K562 (cell line): ENCODE data around the gene PPP4C. TPM values are rescaled to one million over a fixed set of nuclear protein-coding genes. Genes with fewer than 3 reads are reported as not detected.
A peak's percentile ranks its signal among the peaks of the same experiment; 100 is the strongest.

Experiments used
- ATF3 ChIP-seq, 2 experiments: fragments of 450-650 bp in 1 of 2; sonication (generic) in 1 of 2; formaldehyde crosslinking in 1 of 2; IDR thresholded peaks in 1 of 2; conservative IDR thresholded peaks in 1 of 2; 2 replicates each; pipeline versions ENCODE4 v1.6.1 to v1.8.1; 2016 to 2023; ENCODE audit warnings: mild to moderate bottlenecking in 2 of 2, moderate library complexity in 2 of 2, inconsistent platforms in 1 of 2, missing genetic modification reagents in 1 of 2
- CBX2 ChIP-seq: fragments of 200-600 bp; sonication (generic); IDR thresholded peaks from one replicate; pipeline ENCODE4 v1.6.1; 2012; ENCODE audit warnings: mild to moderate bottlenecking, low read length, inconsistent platforms; ENCODE audit not compliant: insufficient read depth, poor library complexity, severe bottlenecking
- FUS ChIP-seq: fragments of 200-400 bp; formaldehyde crosslinking; optimal IDR thresholded peaks from 2 replicates; pipeline ENCODE3; 2017; ENCODE audit warnings: low read depth, low read length
- GABPB1 ChIP-seq: sonication (generic); formaldehyde crosslinking; IDR thresholded peaks from 2 replicates; pipeline ENCODE4 v1.8.0; 2022; ENCODE audit warnings: mild to moderate bottlenecking, missing genetic modification reagents
- ILF3 ChIP-seq: fragments of 450-650 bp; IDR thresholded peaks from 2 replicates; pipeline ENCODE4 v1.6.1; 2018; ENCODE audit warnings: antibody characterized with exemption, mild to moderate bottlenecking, moderate library complexity, borderline replicate concordance
- NR4A1 ChIP-seq, 2 experiments: fragments of 250-450 bp in 1 of 2; fragments of 450-650 bp in 1 of 2; sonication (Bioruptor Pico) in 1 of 2; IDR thresholded peaks; 2 replicates each; pipeline versions ENCODE4 v1.4.0 to v1.6.1; 2016 to 2020; ENCODE audit warnings: mild to moderate bottlenecking in 2 of 2, missing compliant biosample characterization in 1 of 2, missing genetic modification characterization in 1 of 2, moderate library complexity in 1 of 2
- SIX5 ChIP-seq, 2 experiments: IDR thresholded peaks; 2 replicates each; pipeline ENCODE4 v1.6.1; 2011; ENCODE audit warnings: low read length in 2 of 2, borderline replicate concordance in 1 of 2, low read depth in 1 of 2, mild to moderate bottlenecking in 1 of 2, moderate library complexity in 1 of 2; ENCODE audit not compliant: insufficient read depth in 1 of 2
- SNIP1 ChIP-seq: fragments of 450-650 bp; IDR thresholded peaks from 2 replicates; pipeline ENCODE4 v1.7.1; 2017; ENCODE audit warnings: low read depth, mild to moderate bottlenecking
- SRF ChIP-seq, 2 experiments: fragments of 250-450, 450-650 bp in 1 of 2; sonication (Bioruptor Pico) in 1 of 2; sonication (generic) in 1 of 2; formaldehyde crosslinking; IDR thresholded peaks; 2 replicates each; pipeline versions ENCODE4 v1.5.0 to v1.5.1; 2020 to 2022; ENCODE audit warnings: mild to moderate bottlenecking in 1 of 2, missing genetic modification reagents in 1 of 2
- ZFP91 ChIP-seq: sonication (generic); formaldehyde crosslinking; IDR thresholded peaks from 2 replicates; pipeline ENCODE4 v1.8.0; 2022; ENCODE audit warnings: mild to moderate bottlenecking, missing genetic modification reagents
- ZNF146 ChIP-seq: IDR thresholded peaks from one replicate; pipeline ENCODE4 v1.6.1; 2018; ENCODE audit warnings: missing compliant biosample characterization; ENCODE audit not compliant: unreplicated experiment
- ZZZ3 ChIP-seq: fragments of 450-650 bp; IDR thresholded peaks from 2 replicates; pipeline ENCODE4 v1.6.1; 2016; ENCODE audit warnings: antibody characterized with exemption, mild to moderate bottlenecking, moderate library complexity
- polyA plus RNA-seq, 8 experiments: library from polyadenylated mRNA; depleted of rRNA in 4 of 8; stranded (reverse) in 5 of 8; unstranded in 3 of 8; fragments of >200 nt; fragmentation: Nextera tagmentation in 2 of 8; fragmentation: Illumina TruSeq in 1 of 8; extraction: Ambion mirVana in 2 of 8; extraction: Trizol in 1 of 8; gene quantifications; 2 replicates each; pipeline versions ENCODE4 v1.2.1 to v1.2.3, GENCODE V29; 2011 to 2014; ENCODE audit warnings: inconsistent platforms in 1 of 8, missing spikeins in 1 of 8
- total RNA-seq, 7 experiments: library from RNA; depleted of rRNA in 6 of 7; stranded (reverse); fragments of >200 nt in 6 of 7; fragmentation: Illumina TruSeq in 2 of 7; extraction: Trizol in 2 of 7; gene quantifications; 2 replicates each; pipeline versions ENCODE4 v1.2.1 to v1.2.3, GENCODE V29; 2011 to 2021; ENCODE audit warnings: low replicate concordance in 1 of 7
- TF ChIP-seq, protein P1 (sequence below): fragments of 450-650 bp; formaldehyde crosslinking; conservative IDR thresholded peaks from 2 replicates; pipeline ENCODE4 v1.4.0; 2022; ENCODE audit warnings: mild to moderate bottlenecking, missing genetic modification characterization
- TF ChIP-seq, protein P2 (sequence below): fragments of 450-650 bp; IDR thresholded peaks from 2 replicates; pipeline ENCODE4 v1.6.1; 2016; ENCODE audit warnings: low read depth

The PPP4C gene
- total and polyA plus RNA-seq, 9 of the 15 experiments (the other 6 are each of a cell fraction or from before 2014, with no cell fraction given), result 3.5 to 183 (median 131) TPM

DNA sequence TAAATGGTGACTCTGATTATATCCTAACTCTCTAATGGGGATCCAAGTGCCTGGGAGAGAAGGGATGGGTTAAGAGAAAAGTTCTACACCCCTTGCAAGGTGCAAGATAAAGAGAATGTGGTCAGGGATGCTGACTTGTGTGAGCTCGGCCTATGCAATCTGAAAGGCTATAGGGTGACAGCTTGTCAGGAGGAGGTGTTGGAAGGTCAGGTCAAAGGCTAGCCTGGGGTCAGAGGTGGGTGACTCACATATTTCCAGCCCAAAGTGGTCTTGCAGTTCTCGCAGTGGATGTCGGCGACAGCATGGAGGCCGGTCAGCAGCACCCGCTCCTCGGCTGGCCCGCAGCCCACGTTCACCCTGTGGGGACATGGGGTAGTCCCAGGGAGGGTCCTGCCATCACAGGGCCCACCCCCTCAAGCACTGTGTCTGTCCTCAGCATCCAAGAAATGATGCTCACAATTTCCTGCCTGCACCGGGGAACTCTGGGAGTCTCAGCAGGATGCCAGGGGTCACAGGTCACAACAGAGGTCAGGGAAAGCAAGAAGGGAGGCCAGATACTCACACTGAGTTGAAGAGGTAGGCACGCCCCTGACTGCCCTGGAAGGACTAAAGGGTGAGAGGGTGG, 18.9 kb downstream of the PPP4C start (continued):
- no peak for TF ChIP-seq ZFP91 (CRISPR knock-in tag)
- TF ChIP-seq FUS, result no peak
- peak; percentile 68 for TF ChIP-seq ATF3 (IDR thresholded peaks at IDR 0.05)
- TF ChIP-seq ATF3 (CRISPR knock-in tag; conservative IDR thresholded peaks at IDR 0.05), result no peak
- TF ChIP-seq GABPB1 (CRISPR knock-in tag), result no peak
- no peak for TF ChIP-seq ZZZ3
- no peak for TF ChIP-seq SIX5 (IDR thresholded peaks at IDR 0.05; ENCODE audit: borderline replicate concordance in 1 of 2, insufficient read depth in 1 of 2, low read depth in 1 of 2, low read length in 2 of 2)
- TF ChIP-seq SNIP1, result no peak
- no peak for TF ChIP-seq CBX2
- TF ChIP-seq NR4A1 (CRISPR knock-in tag; IDR thresholded peaks at IDR 0.05), result no peak
- TF ChIP-seq NR4A1 (tag; IDR thresholded peaks at IDR 0.05), result no peak
- TF ChIP-seq ZNF146 (CRISPR knock-in tag), result no peak
- TF ChIP-seq, protein P1, sequence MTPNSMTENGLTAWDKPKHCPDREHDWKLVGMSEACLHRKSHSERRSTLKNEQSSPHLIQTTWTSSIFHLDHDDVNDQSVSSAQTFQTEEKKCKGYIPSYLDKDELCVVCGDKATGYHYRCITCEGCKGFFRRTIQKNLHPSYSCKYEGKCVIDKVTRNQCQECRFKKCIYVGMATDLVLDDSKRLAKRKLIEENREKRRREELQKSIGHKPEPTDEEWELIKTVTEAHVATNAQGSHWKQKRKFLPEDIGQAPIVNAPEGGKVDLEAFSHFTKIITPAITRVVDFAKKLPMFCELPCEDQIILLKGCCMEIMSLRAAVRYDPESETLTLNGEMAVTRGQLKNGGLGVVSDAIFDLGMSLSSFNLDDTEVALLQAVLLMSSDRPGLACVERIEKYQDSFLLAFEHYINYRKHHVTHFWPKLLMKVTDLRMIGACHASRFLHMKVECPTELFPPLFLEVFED (CRISPR knock-in tag), result no peak
- TF ChIP-seq, protein P2, sequence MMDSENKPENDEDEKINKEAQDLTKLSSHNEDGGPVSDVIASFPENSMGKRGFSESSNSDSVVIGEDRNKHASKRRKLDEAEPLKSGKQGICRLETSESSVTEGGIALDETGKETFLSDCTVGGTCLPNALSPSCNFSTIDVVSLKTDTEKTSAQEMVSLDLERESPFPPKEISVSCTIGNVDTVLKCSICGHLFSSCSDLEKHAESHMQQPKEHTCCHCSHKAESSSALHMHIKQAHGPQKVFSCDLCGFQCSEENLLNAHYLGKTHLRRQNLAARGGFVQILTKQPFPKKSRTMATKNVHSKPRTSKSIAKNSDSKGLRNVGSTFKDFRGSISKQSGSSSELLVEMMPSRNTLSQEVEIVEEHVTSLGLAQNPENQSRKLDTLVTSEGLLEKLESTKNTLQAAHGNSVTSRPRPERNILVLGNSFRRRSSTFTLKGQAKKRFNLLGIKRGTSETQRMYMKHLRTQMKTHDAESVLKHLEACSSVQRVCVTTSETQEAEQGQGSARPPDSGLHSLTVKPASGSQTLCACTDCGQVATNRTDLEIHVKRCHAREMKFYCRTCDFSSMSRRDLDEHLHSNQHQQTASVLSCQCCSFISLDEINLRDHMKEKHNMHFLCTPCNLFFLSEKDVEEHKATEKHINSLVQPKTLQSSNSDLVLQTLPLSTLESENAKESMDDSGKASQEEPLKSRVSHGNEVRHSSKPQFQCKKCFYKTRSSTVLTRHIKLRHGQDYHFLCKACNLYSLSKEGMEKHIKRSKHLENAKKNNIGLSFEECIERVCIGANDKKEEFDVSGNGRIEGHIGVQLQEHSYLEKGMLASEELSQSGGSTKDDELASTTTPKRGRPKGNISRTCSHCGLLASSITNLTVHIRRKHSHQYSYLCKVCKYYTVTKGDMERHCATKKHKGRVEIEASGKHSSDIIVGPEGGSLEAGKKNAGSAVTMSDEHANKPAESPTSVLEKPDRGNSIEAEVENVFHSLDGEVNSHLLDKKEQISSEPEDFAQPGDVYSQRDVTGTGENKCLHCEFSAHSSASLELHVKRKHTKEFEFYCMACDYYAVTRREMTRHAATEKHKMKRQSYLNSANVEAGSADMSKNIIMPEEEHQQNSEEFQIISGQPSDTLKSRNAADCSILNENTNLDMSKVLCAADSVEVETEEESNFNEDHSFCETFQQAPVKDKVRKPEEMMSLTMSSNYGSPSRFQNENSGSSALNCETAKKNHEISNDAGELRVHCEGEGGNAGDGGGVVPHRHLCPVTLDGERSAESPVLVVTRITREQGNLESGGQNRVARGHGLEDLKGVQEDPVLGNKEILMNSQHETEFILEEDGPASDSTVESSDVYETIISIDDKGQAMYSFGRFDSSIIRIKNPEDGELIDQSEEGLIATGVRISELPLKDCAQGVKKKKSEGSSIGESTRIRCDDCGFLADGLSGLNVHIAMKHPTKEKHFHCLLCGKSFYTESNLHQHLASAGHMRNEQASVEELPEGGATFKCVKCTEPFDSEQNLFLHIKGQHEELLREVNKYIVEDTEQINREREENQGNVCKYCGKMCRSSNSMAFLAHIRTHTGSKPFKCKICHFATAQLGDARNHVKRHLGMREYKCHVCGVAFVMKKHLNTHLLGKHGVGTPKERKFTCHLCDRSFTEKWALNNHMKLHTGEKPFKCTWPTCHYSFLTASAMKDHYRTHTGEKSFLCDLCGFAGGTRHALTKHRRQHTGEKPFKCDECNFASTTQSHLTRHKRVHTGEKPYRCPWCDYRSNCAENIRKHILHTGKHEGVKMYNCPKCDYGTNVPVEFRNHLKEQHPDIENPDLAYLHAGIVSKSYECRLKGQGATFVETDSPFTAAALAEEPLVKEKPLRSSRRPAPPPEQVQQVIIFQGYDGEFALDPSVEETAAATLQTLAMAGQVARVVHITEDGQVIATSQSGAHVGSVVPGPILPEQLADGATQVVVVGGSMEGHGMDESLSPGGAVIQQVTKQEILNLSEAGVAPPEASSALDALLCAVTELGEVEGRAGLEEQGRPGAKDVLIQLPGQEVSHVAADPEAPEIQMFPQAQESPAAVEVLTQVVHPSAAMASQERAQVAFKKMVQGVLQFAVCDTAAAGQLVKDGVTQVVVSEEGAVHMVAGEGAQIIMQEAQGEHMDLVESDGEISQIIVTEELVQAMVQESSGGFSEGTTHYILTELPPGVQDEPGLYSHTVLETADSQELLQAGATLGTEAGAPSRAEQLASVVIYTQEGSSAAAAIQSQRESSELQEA, result no peak
- no peak for TF ChIP-seq SRF (CRISPR knock-in tag; IDR thresholded peaks at IDR 0.05)
- TF ChIP-seq ILF3, result no peak
